BE2C (cell line): ENCODE data around the gene KIAA1217.

Source experiments
- DNase-seq: peaks from one replicate; pipeline ENCODE4 v3.0.0-alpha.2; 2020
- H3K27me3 ChIP-seq: fragments of 250-450 bp; sonication (Bioruptor Pico); 2 replicates; pipeline ENCODE4 v1.5.1; 2020; ENCODE audit warnings: mild to moderate bottlenecking
- H3K36me3 ChIP-seq: fragments of 250-450 bp; sonication (Bioruptor Pico); 2 replicates; pipeline ENCODE4 v1.5.1; 2020; ENCODE audit warnings: mild to moderate bottlenecking
- H3K4me1 ChIP-seq: fragments of 250-450 bp; sonication (Bioruptor Pico); 2 replicates; pipeline ENCODE4 v1.5.1; 2020
- H3K4me3 ChIP-seq: 2 replicates; pipeline ENCODE4 v1.5.1; 2011; ENCODE audit warnings: low read depth, low read length
- H3K9me3 ChIP-seq: fragments of 250-450 bp; sonication (Bioruptor Pico); 2 replicates; pipeline ENCODE4 v1.5.1; 2020
- CTCF ChIP-seq: IDR thresholded peaks from 2 replicates; pipeline ENCODE4 v1.5.1; 2012; ENCODE audit warnings: mild to moderate bottlenecking, low read depth, low read length

Gene KIAA1217

GRCh38 chr10:24545585-24545984, 336.6 kb downstream of the KIAA1217 start:
- no peak for TF ChIP-seq CTCF
- peaks cover 3% of the 10 kb centered on the region; the same call in 1 of the 2 replicates for H3K27me3 ChIP-seq
- no peak for DNase-seq
- no peak overlapping the region for H3K4me3 ChIP-seq
- H3K9me3 ChIP-seq = no peaks in the 10 kb centered on the region
- H3K4me1 ChIP-seq = no peaks in the 10 kb centered on the region
- no peaks in the 10 kb centered on the region for H3K36me3 ChIP-seq

- no peaks in the 10 kb centered on the region for H3K27me3 ChIP-seq
- TF ChIP-seq CTCF = no peak
- no peaks in the 10 kb centered on the region for H3K4me1 ChIP-seq
- no peaks in the 10 kb centered on the region for H3K36me3 ChIP-seq
- no peaks in the 10 kb centered on the region for H3K9me3 ChIP-seq
- H3K4me3 ChIP-seq = no peak overlapping the region
- DNase-seq = no peak
Measured at GRCh38 chr10:24550680-24551079, 341.7 kb downstream of the KIAA1217 start.

- DNase-seq = no peak
- no peaks in the 10 kb centered on the region for H3K9me3 ChIP-seq
- no peak overlapping the region for H3K4me3 ChIP-seq
Measured at GRCh38 chr10:24551161-24551560, 342.2 kb downstream of the KIAA1217 start.

GRCh38 chr10:24552346-24553016, 343.5 kb downstream of the KIAA1217 start:
- DNase-seq = peak; percentile 32
- peak; percentile 21; the same call in 1 of the 2 replicates for TF ChIP-seq CTCF
- no peaks in the 10 kb centered on the region for H3K4me1 ChIP-seq
- H3K4me3 ChIP-seq = no peak overlapping the region
- no peaks in the 10 kb centered on the region for H3K27me3 ChIP-seq
- H3K9me3 ChIP-seq = no peaks in the 10 kb centered on the region
- no peaks in the 10 kb centered on the region for H3K36me3 ChIP-seq

More at GRCh38 chr10:24551161-24551560, 342.2 kb downstream of the KIAA1217 start:
- Histone ChIP-seq H3K36me3 (no peaks in the 10 kb centered on the region), H3K27me3 (no peaks in the 10 kb centered on the region), H3K4me1 (no peaks in the 10 kb centered on the region)
- TF ChIP-seq CTCF = no peak

- H3K4me1 ChIP-seq = no peaks in the 10 kb centered on the region
- no peaks in the 10 kb centered on the region for H3K36me3 ChIP-seq
- no peak for TF ChIP-seq CTCF
- DNase-seq = no peak
- H3K27me3 ChIP-seq = no peaks in the 10 kb centered on the region
- no peak overlapping the region for H3K4me3 ChIP-seq
- no peaks in the 10 kb centered on the region for H3K9me3 ChIP-seq
Measured at GRCh38 chr10:24553051-24553612, 344.2 kb downstream of the KIAA1217 start.

- no peaks in the 10 kb centered on the region for H3K4me1 ChIP-seq
- H3K27me3 ChIP-seq = no peaks in the 10 kb centered on the region
- H3K9me3 ChIP-seq = no peaks in the 10 kb centered on the region
- no peak for DNase-seq
- no peak for TF ChIP-seq CTCF
- no peak overlapping the region for H3K4me3 ChIP-seq
- H3K36me3 ChIP-seq = no peaks in the 10 kb centered on the region
Measured at GRCh38 chr10:24554036-24554435, 345.1 kb downstream of the KIAA1217 start.
